Fibroblast of the aortic adventitia (primary cell): ENCODE data around the gene RREB1. TPM values are rescaled to one million over a fixed set of nuclear protein-coding genes. Genes with fewer than 3 reads are reported as not detected.

ENCODE experiments used
- DNase-seq: peaks from one replicate; pipeline ENCODE4 v3.0.0-alpha.2; 2010; ENCODE audit warnings: low read depth
- H3K4me3 ChIP-seq: 2 replicates; pipeline ENCODE4 v1.5.1; 2011; ENCODE audit warnings: low read depth, mild to moderate bottlenecking, control low read depth, low read length, moderate library complexity
- CTCF ChIP-seq: IDR thresholded peaks from 2 replicates; pipeline ENCODE4 v1.5.1; 2011; ENCODE audit warnings: mild to moderate bottlenecking, low read length, control low read depth, inconsistent platforms; ENCODE audit not compliant: insufficient read depth
- total RNA-seq: library from RNA; depleted of rRNA; stranded (reverse); fragments of >200 nt; gene quantifications from 2 replicates; pipeline ENCODE4 v1.2.3, GENCODE V29; 2012; ENCODE audit warnings: low replicate concordance

RREB1 gene
- total RNA-seq, 1 donor, result 17.6 TPM

DNA sequence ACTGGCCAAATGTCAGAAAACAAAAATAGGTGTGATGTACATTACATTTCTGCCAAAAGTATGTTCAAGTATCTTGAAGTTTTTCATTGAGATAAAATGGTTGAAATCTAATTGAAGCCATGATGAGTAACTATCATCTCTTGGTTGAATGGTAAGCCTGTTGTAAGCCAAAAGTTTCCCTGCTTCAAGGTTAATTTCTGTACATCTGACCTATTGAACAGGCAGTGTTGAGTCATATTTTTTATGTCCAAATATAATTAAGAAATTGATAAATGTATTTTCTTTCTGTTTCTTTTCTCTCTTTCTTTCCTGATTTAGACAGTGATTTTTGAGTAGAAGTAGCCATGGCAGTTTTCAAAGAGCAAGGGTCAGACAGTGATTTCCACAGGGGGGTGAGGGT is 4.4 kb downstream of the RREB1 start:
- no peak for DNase-seq
- H3K4me3 ChIP-seq, result no peak overlapping the region
- no peak for TF ChIP-seq CTCF

- TF ChIP-seq CTCF, result no peak
- no peak overlapping the region for H3K4me3 ChIP-seq
- no peak for DNase-seq
Observed at GRCh38 chr6:7112741-7113313, 5.1 kb downstream of the RREB1 start.

DNA sequence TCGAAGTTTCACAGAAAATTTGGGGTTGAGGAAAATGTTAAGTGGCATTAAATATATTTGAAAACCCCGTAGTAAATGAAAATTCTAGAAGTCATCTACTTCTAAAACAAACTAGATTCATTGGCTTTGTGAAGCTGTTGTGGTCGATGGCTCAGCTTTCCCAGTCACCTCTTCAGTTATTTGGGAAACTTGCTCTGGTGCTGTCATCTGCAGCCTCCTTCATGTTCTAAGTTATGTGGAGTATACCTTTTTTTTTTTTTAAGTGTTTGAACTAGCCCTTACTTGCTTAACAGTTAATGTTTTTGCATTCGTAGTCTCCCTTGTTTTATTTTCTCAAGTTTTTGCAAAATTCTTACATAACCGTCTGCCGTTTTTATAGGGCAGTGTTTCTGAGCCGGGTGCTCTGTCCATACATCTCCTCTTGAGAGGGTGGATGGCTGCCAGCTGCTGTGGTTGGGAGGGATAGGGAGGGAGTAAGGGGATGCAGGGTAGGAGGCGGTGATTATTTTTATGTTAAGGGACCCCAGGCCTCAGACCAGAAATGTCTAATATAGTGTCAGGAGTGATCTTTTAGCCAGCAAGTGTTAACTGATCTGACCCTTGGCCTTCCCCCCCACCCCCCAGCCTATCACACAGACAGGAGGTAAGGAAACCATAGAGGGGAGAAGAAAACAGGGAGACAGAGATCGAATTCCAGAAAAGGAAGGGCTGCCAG is 7.1 kb downstream of the RREB1 start:
- no peak for DNase-seq
- no peak for TF ChIP-seq CTCF
- H3K4me3 ChIP-seq, result no peak overlapping the region

- TF ChIP-seq CTCF, result no peak
- no peak overlapping the region for H3K4me3 ChIP-seq
- peak; percentile 57 for DNase-seq
Observed at GRCh38 chr6:7115543-7116231, 7.9 kb downstream of the RREB1 start.

DNA sequence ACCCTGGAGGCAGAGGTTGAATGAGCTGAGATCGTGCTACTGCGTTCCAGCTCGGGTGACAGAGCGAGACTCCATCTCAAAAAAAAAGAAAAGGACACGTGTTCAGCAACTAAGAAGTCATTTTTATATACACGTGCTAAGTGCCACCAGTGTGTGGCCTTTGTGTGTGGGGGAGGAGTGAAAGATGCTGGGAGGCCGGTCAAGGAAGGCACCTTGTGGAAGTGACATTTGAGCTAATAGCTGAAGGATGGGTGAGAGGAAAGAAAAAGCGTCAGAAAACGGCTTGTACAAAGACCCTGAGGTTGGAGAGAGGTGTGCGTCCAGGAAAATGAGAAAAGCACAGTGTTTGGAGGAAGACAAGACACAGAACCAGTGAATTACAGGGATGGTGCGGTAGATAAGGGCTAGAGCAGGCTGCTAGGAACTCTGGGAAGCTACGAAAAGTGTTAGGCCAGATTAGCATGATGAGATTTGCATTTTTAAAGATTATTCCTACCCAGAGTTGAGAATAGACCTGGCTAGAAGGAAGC is 11.6 kb downstream of the RREB1 start:
- no peak for DNase-seq
- no peak for TF ChIP-seq CTCF
- H3K4me3 ChIP-seq, result no peak overlapping the region

DNA sequence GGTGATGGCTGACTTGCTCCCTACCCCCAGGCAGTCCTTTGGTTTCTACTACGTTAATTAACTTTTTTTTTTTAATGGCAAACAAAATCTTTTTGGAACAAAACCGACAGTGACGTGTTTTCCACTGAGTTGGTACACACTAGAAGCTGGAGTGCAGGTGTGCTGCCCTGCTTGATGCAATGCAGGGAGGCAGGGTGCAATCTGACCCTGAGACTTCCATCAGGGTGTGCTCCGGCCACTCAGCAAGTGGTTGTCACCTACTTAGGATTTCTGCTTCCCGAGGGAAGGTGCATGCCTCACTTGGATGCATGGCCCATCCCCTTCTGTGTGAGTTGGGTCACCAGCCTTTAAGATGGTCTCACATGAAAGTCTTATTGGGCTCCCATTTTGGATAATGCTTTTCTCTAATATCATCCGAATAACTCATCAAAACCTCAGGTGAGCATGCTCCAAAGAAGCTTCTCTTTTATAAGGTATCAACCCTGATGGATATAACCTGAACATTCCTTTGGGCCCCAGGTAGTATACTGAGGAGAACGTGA is 14.0 kb downstream of the RREB1 start:
- H3K4me3 ChIP-seq, result no peak overlapping the region
- TF ChIP-seq CTCF, result no peak
- DNase-seq, result no peak
